Measurements from ENCODE around the gene RND1. TPM values are rescaled to one million over a fixed set of nuclear protein-coding genes. Genes with fewer than 3 reads are reported as not detected.
"Not testable (repeated sequence)": the region's sequence is repeated elsewhere in the genome, so short reads cannot be mapped to it uniquely, and the experiment has no call there.

RND1 gene
- total RNA-seq (1 to 10 TPM; 5.3 to 8.6 TPM), polyA plus RNA-seq (10 to 100 TPM; 22.0 to 80.5 TPM)
- long read RNA-seq, donor 1, partial matches to known transcripts, result 0 of 5 reads
- long read RNA-seq, donor 1, other reads (novel, unspliced or antisense), result 0 of 5 reads
- long read RNA-seq, donor 2, partial matches to known transcripts, result 0 of 1 reads
- long read RNA-seq, donor 2, other reads (novel, unspliced or antisense), result 0 of 1 reads
- long read RNA-seq, donor 3, result 0 reads
- long read RNA-seq, donor 4, result 0 reads
- long read RNA-seq, donor 5, partial matches to known transcripts, result 0 of 3 reads
- long read RNA-seq, donor 5, other reads (novel, unspliced or antisense), result 0 of 3 reads

- ATAC-seq (ENCODE audit: insufficient read depth, low FRiP score), result peak; percentile 95
- Histone ChIP-seq H3K27ac (ENCODE audit: low read depth in 1 of 2, low read length in 1 of 2) (peak within 1 kb of the TSS in 1 of 2 donors; percentile 27), H3K4me1 (ENCODE audit: control insufficient read depth in 5 of 5, insufficient read depth in 5 of 5, low read length in 5 of 5) (peaks cover 0 to 17% (median 0%) of the 10 kb centered on the region in 5 donors), H3K9me3 (ENCODE audit: control insufficient read depth in 4 of 4, insufficient read depth in 3 of 4, low read length in 3 of 4) (no peaks in the 10 kb centered on the region), H3K4me3 (peak within 1 kb of the TSS; percentile 24), H3K9ac (ENCODE audit: insufficient read depth in 1 of 2, low read length in 2 of 2) (peak within 1 kb of the TSS; percentile 3 to 46), H3K27me3 (ENCODE audit: control insufficient read depth in 3 of 3, insufficient read depth in 3 of 3, low read length in 2 of 3) (peaks cover 0 to 14% (median 2%) of the 10 kb centered on the region in 3 donors), H3K36me3 (ENCODE audit: control insufficient read depth in 4 of 4, insufficient read depth in 4 of 4, low read length in 4 of 4) (peaks cover 0 to 8% (median 0%) of the 10 kb centered on the region in 4 donors)
- DNase-seq, result peak; percentile 90 to 95 (median 94)
- WGBS, 2 donors, result 1 to 2% methylated on average over 31 to 32 of the region's 32 CpGs
- TF ChIP-seq, protein P1, sequence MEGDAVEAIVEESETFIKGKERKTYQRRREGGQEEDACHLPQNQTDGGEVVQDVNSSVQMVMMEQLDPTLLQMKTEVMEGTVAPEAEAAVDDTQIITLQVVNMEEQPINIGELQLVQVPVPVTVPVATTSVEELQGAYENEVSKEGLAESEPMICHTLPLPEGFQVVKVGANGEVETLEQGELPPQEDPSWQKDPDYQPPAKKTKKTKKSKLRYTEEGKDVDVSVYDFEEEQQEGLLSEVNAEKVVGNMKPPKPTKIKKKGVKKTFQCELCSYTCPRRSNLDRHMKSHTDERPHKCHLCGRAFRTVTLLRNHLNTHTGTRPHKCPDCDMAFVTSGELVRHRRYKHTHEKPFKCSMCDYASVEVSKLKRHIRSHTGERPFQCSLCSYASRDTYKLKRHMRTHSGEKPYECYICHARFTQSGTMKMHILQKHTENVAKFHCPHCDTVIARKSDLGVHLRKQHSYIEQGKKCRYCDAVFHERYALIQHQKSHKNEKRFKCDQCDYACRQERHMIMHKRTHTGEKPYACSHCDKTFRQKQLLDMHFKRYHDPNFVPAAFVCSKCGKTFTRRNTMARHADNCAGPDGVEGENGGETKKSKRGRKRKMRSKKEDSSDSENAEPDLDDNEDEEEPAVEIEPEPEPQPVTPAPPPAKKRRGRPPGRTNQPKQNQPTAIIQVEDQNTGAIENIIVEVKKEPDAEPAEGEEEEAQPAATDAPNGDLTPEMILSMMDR (IDR thresholded peaks at IDR 0.05; ENCODE audit: control extremely low read depth, extremely low read depth), result no peak
Measured at GRCh38 chr12:48865281-48866051, at the start of gene RND1. TSS of gene RND1 (minus strand) at chr12:48865870. CDS start at chr12:48865767, 103 bp downstream.

GRCh38 chr12:48910196-48910595 lies 44.5 kb upstream of the RND1 start:
- H3K9ac ChIP-seq (ENCODE audit: insufficient read depth in 1 of 2, low read length in 2 of 2), result no peak overlapping the region
- TF ChIP-seq, protein P1 (IDR thresholded peaks at IDR 0.05; ENCODE audit: control extremely low read depth, extremely low read depth), result no peak
- H3K27me3 ChIP-seq (ENCODE audit: control insufficient read depth in 3 of 3, insufficient read depth in 3 of 3, low read length in 2 of 3), result no peaks in the 10 kb centered on the region
- ATAC-seq (ENCODE audit: insufficient read depth, low FRiP score) (no peak), DNase-seq (no peak)
- no peaks in the 10 kb centered on the region for H3K36me3 ChIP-seq (ENCODE audit: control insufficient read depth in 4 of 4, insufficient read depth in 4 of 4, low read length in 4 of 4)
- no peaks in the 10 kb centered on the region for H3K4me1 ChIP-seq (ENCODE audit: control insufficient read depth in 5 of 5, insufficient read depth in 5 of 5, low read length in 5 of 5)
- no peak overlapping the region for H3K4me3 ChIP-seq
- H3K27ac ChIP-seq (ENCODE audit: low read depth in 1 of 2, low read length in 1 of 2), result no peak overlapping the region
- no peaks in the 10 kb centered on the region for H3K9me3 ChIP-seq (ENCODE audit: control insufficient read depth in 4 of 4, insufficient read depth in 3 of 4, low read length in 3 of 4)

DNA sequence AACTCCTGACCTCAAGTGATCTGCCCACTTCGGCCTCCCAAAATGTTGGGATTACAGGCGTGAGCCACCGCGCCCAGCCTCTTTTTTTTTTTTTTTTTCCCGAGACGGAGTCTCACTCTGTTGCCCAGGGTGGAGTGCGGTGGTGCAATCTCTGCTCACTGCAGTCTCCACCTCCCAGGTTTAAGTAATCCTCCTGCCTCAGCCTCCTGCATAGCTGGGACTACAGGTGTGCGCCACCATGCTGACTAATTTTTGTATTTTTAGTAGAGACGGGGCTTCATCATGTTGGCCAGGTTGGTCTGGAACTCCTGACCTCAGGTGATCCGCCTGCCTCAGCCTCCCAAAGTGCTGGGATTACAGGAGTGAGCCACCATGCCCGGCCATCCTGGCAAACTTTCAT lies 44.0 kb upstream of the RND1 start:
- not testable (repeated sequence) for ATAC-seq (ENCODE audit: insufficient read depth, low FRiP score); H3K4me1 ChIP-seq (ENCODE audit: control insufficient read depth in 5 of 5, insufficient read depth in 5 of 5, low read length in 5 of 5); H3K9ac ChIP-seq (ENCODE audit: insufficient read depth in 1 of 2, low read length in 2 of 2); H3K4me3 ChIP-seq; DNase-seq; H3K36me3 ChIP-seq (ENCODE audit: control insufficient read depth in 4 of 4, insufficient read depth in 4 of 4, low read length in 4 of 4); H3K27ac ChIP-seq (ENCODE audit: low read depth in 1 of 2, low read length in 1 of 2); H3K9me3 ChIP-seq (ENCODE audit: control insufficient read depth in 4 of 4, insufficient read depth in 3 of 4, low read length in 3 of 4); H3K27me3 ChIP-seq (ENCODE audit: control insufficient read depth in 3 of 3, insufficient read depth in 3 of 3, low read length in 2 of 3)
- WGBS, 2 donors, result 86 to 89% methylated on average over 10 to 11 of the region's 11 CpGs

DNA sequence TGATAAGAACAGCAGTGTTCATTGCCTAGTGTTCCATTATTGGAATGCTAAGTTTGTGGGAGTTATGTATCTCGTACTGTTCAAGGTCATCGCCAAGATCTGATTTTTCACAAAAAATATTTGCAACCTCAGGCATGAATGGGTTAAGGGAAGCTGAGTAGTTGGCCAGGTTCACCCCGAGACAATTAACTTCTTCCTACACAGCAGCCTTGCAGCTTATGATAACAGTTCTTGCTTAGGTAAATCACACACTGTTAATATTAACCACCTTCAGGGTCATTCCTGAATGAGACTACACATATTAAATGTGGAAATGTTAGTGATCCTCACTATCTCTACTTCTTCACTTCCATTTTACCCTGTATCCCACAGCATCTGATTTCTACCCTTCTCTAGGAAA lies 41.6 kb upstream of the RND1 start:
- ATAC-seq (ENCODE audit: insufficient read depth, low FRiP score), result no peak
- no peak overlapping the region for H3K4me3 ChIP-seq
- DNase-seq, result no peak
- H3K4me1 ChIP-seq (ENCODE audit: control insufficient read depth in 5 of 5, insufficient read depth in 5 of 5, low read length in 5 of 5), result peaks cover 0 to 6% (median 5%) of the 10 kb centered on the region in 5 donors
- H3K27me3 ChIP-seq (ENCODE audit: control insufficient read depth in 3 of 3, insufficient read depth in 3 of 3, low read length in 2 of 3), result no peaks in the 10 kb centered on the region
- 60 to 64% methylated on average over 3 of the region's 3 CpGs for WGBS, 2 donors
- H3K27ac ChIP-seq (ENCODE audit: low read depth in 1 of 2, low read length in 1 of 2), result no peak overlapping the region
- TF ChIP-seq, protein P1 (IDR thresholded peaks at IDR 0.05; ENCODE audit: control extremely low read depth, extremely low read depth), result no peak
- H3K36me3 ChIP-seq (ENCODE audit: control insufficient read depth in 4 of 4, insufficient read depth in 4 of 4, low read length in 4 of 4), result no peaks in the 10 kb centered on the region
- no peak overlapping the region for H3K9ac ChIP-seq (ENCODE audit: insufficient read depth in 1 of 2, low read length in 2 of 2)
- no peaks in the 10 kb centered on the region for H3K9me3 ChIP-seq (ENCODE audit: control insufficient read depth in 4 of 4, insufficient read depth in 3 of 4, low read length in 3 of 4)
